OCI-LY3 (cell line): ENCODE data around the gene CDV3.

Experiments
- CTCF ChIP-seq: fragments of 200-600, 300-600 bp; sonication (generic); IDR thresholded peaks from 2 replicates; pipeline ENCODE4 v1.5.1; 2014; ENCODE audit warnings: antibody characterized with exemption, low read length, low read depth
- EZH2phosphoT487 ChIP-seq: fragments of 200-600 bp; shearing (Covaris generic); IDR thresholded peaks from 2 replicates; pipeline ENCODE4 v1.6.1; 2018; ENCODE audit warnings: antibody characterized with exemption, mixed run types, low read depth

- TF ChIP-seq CTCF = no peak
- TF ChIP-seq EZH2phosphoT487 = no peak
Measured at GRCh38 chr3:133595341-133595740, 21.9 kb downstream of the CDV3 start.
